Measurements from ENCODE around the gene FNDC8. TPM values are rescaled to one million over a fixed set of nuclear protein-coding genes. Genes with fewer than 3 reads are reported as not detected.
"Not testable (repeated sequence)": the region's sequence is repeated elsewhere in the genome, so short reads cannot be mapped to it uniquely, and the experiment has no call there.

The FNDC8 gene
- total RNA-seq, 4 donors from 2014 or later, result not detected

DNA sequence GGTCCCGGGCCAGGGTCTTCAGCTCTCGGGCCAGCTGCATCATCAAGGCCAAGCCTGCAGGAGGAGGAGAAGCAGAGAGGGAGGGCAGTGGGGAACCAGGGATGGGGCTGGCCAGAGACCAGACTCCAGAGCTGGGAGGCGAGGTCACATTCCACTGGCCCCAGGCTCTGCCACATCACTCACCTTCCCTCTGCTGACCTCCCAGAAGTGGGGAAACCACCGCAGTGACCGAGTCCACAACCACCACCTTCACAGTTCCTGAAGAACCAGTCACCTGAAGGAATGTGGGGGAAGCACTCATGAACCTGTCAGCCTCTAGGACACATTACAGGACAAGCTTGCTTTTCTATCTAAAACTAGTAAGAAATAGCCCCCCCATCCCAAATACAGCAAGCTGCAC is 18.1 kb upstream of the FNDC8 start:
- intact Hi-C loops (cut with DNase I; ENCODE audit: low total_unique reads), result no loop called here
- H3K9me3 ChIP-seq, result no peaks in the 10 kb centered on the region
- H3K4me3 ChIP-seq, result no peak overlapping the region
- H3K4me1 ChIP-seq, result no peaks in the 10 kb centered on the region
- no peaks in the 10 kb centered on the region for H3K27me3 ChIP-seq
- no peak for TF ChIP-seq POLR2A (IDR thresholded peaks at IDR 0.05)
- TF ChIP-seq, protein P1, sequence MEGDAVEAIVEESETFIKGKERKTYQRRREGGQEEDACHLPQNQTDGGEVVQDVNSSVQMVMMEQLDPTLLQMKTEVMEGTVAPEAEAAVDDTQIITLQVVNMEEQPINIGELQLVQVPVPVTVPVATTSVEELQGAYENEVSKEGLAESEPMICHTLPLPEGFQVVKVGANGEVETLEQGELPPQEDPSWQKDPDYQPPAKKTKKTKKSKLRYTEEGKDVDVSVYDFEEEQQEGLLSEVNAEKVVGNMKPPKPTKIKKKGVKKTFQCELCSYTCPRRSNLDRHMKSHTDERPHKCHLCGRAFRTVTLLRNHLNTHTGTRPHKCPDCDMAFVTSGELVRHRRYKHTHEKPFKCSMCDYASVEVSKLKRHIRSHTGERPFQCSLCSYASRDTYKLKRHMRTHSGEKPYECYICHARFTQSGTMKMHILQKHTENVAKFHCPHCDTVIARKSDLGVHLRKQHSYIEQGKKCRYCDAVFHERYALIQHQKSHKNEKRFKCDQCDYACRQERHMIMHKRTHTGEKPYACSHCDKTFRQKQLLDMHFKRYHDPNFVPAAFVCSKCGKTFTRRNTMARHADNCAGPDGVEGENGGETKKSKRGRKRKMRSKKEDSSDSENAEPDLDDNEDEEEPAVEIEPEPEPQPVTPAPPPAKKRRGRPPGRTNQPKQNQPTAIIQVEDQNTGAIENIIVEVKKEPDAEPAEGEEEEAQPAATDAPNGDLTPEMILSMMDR (IDR thresholded peaks at IDR 0.05), result no peak
- DNase-seq, result no peak
- H3K36me3 ChIP-seq, result no peaks in the 10 kb centered on the region
- H3K27ac ChIP-seq, result no peak overlapping the region

GRCh38 chr17:35104844-35105450 is 16.5 kb upstream of the FNDC8 start:
- Histone ChIP-seq H3K27me3 (no peaks in the 10 kb centered on the region), H3K36me3 (no peaks in the 10 kb centered on the region), H3K9me3 (no peaks in the 10 kb centered on the region), H3K27ac (no peak overlapping the region), H3K4me3 (no peak overlapping the region), H3K4me1 (no peaks in the 10 kb centered on the region)
- intact Hi-C loops (cut with DNase I; ENCODE audit: low total_unique reads), result no loop called here
- TF ChIP-seq, protein P1 (IDR thresholded peaks at IDR 0.05), result no peak
- TF ChIP-seq POLR2A (IDR thresholded peaks at IDR 0.05), result no peak
- DNase-seq, result no peak

DNA sequence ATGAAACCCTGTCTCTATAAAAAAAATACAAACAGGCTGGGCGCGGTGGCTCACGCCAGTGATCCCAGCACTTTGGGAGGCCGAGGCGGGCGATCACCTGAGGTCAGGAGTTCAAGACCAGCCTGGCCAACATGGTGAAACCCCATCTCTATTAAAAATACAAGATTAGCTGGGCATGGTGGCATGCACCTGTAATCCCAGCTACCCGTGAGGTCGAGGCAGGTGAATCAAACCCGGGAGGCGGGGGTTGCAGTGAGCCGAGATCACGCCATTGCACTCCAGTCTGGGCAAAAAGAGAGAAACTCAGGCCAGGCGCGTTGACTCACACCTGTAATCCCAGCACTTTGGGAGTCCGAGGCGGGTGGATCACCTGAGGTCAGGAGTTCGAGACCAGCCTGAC is 10.6 kb upstream of the FNDC8 start:
- H3K27ac ChIP-seq; H3K9me3 ChIP-seq; H3K4me3 ChIP-seq; DNase-seq; H3K27me3 ChIP-seq; H3K36me3 ChIP-seq; intact Hi-C loops (cut with DNase I; ENCODE audit: low total_unique reads); H3K4me1 ChIP-seq: not testable (repeated sequence)

GRCh38 chr17:35116845-35117244 is 4.6 kb upstream of the FNDC8 start:
- intact Hi-C loops (cut with DNase I; ENCODE audit: low total_unique reads), result no loop called here

GRCh38 chr17:35117984-35118383 is 3.4 kb upstream of the FNDC8 start:
- H3K4me1 ChIP-seq, result no peaks in the 10 kb centered on the region
- no peaks in the 10 kb centered on the region for H3K9me3 ChIP-seq
- intact Hi-C loops (cut with DNase I; ENCODE audit: low total_unique reads), result no loop called here
- H3K27ac ChIP-seq, result no peak overlapping the region
- TF ChIP-seq POLR2A (IDR thresholded peaks at IDR 0.05), result no peak
- no peaks in the 10 kb centered on the region for H3K27me3 ChIP-seq
- no peak for DNase-seq
- no peak overlapping the region for H3K4me3 ChIP-seq
- H3K36me3 ChIP-seq, result no peaks in the 10 kb centered on the region

More at GRCh38 chr17:35116845-35117244, 4.6 kb upstream of the FNDC8 start:
- no peaks in the 10 kb centered on the region for H3K9me3 ChIP-seq
- H3K36me3 ChIP-seq, result no peaks in the 10 kb centered on the region
- no peak overlapping the region for H3K4me3 ChIP-seq
- H3K4me1 ChIP-seq, result no peaks in the 10 kb centered on the region
- no peak for DNase-seq
- H3K27me3 ChIP-seq, result no peaks in the 10 kb centered on the region
- no peak for TF ChIP-seq POLR2A (IDR thresholded peaks at IDR 0.05)
- TF ChIP-seq, protein P1 (IDR thresholded peaks at IDR 0.05), result no peak
- no peak overlapping the region for H3K27ac ChIP-seq

DNA sequence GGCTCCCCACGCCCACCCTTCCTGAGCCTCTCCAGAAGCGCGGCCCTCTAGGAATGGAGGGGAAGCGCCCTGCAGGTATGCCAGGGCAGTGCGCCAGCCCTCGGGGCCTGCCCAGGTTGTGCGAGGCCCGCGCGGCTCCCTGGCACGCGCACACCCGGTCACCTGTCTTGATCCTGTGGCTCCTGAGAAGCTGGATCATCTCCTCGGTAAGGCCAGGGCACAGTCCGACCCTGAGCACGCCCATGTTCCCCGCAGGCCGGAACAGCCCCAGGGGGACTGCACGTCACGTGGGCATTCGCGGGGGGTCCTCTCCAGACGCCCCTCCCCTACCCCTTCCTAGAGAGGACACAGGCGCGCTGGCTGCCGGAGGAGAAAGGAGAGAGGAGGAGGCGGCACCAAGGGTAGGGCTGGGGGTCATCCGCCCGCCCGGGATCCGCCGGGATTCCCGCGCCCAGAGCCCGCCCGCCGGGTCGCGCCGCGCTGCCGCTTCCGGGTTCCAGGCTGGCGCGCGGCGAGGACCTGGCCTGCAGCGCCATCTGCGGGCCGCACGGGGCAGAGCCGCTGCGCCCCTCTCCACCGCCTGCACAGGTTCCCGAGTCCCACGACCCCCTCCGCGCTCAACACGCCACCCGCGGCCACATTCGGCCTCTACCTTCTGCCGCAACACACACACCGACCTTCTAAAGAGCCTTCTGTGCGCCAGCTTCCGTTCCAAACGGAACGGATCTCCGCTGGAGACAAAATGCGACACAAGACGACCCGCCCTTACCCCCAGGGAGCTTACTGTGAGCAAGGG is 1.8 kb upstream of the FNDC8 start, which contains the start of gene RAD51D:
RAD51D (minus strand) TSS at position 491 of the 796 bp plus-strand sequence; CDS start at position 244, 247 bp downstream.
- Histone ChIP-seq H3K27me3 (no peaks in the 10 kb centered on the region), H3K27ac (peak within 1 kb of the TSS; percentile 66 to 76), H3K4me1 (no peaks in the 10 kb centered on the region), H3K4me3 (peak within 1 kb of the TSS; percentile 51 to 85), H3K36me3 (no peaks in the 10 kb centered on the region), H3K9me3 (no peaks in the 10 kb centered on the region)
- DNase-seq, result peak; percentile 62 to 75
- intact Hi-C loops (cut with DNase I; ENCODE audit: low total_unique reads), result loop anchor here (10.0 kb wide), 1 partner anchor 695 kb away; no protein-coding TSS in a partner anchor
- TF ChIP-seq, protein P1 (IDR thresholded peaks at IDR 0.05), result peak; percentile 72 to 99 (median 96)
- peak in 1 of 2 donors; percentile 24 for TF ChIP-seq POLR2A (IDR thresholded peaks at IDR 0.05)

All from uterus (tissue), 4 donors.